Mesendoderm (in vitro differentiated cells): Measurements from ENCODE around the gene MX2.

Experiments used
- DNase-seq: peaks from one replicate; pipeline ENCODE4 v3.0.0; 2013
- H2AK5ac ChIP-seq: 2 replicates; pipeline ENCODE4 v1.6.1; 2013; ENCODE audit warnings: low read length, inconsistent platforms
- H2BK120ac ChIP-seq: 2 replicates; pipeline ENCODE4 v1.6.1; 2013; ENCODE audit warnings: low read depth, mild to moderate bottlenecking, low read length, moderate library complexity, mixed read lengths
- H2BK15ac ChIP-seq: replicated peaks from 2 replicates; pipeline ENCODE4 v1.6.1; 2013; ENCODE audit warnings: low read depth, mild to moderate bottlenecking, moderate library complexity
- H2BK5ac ChIP-seq: 2 replicates; pipeline ENCODE4 v1.6.1; 2013; ENCODE audit warnings: low read length, inconsistent platforms
- H3K18ac ChIP-seq: 2 replicates; pipeline ENCODE4 v1.6.1; 2013; ENCODE audit warnings: mild to moderate bottlenecking, low read length, mixed read lengths
- H3K23ac ChIP-seq: one replicate; pipeline ENCODE4 v1.6.1; 2013; ENCODE audit warnings: low read length
- H3K27ac ChIP-seq: 2 replicates; pipeline ENCODE4 v1.5.1; 2013; ENCODE audit warnings: low read depth, mild to moderate bottlenecking, inconsistent platforms, low read length, moderate library complexity
- H3K27me3 ChIP-seq: 2 replicates; pipeline ENCODE4 v1.6.1; 2013; ENCODE audit warnings: low read length, control low read depth, mild to moderate bottlenecking, inconsistent platforms; ENCODE audit not compliant: insufficient read depth, poor library complexity
- H3K36me3 ChIP-seq: 2 replicates; pipeline ENCODE4 v1.6.1; 2013; ENCODE audit warnings: low read length, inconsistent platforms; ENCODE audit not compliant: control insufficient read depth, insufficient read depth
- H3K4ac ChIP-seq: one replicate; pipeline ENCODE4 v1.6.1; 2013; ENCODE audit warnings: low read depth, mild to moderate bottlenecking, low read length, moderate library complexity
- H3K4me1 ChIP-seq: 2 replicates; pipeline ENCODE4 v1.6.1; 2013; ENCODE audit warnings: low read depth, low read length, inconsistent platforms; ENCODE audit not compliant: control insufficient read depth
- H3K4me2 ChIP-seq: 2 replicates; pipeline ENCODE4 v1.6.1; 2013; ENCODE audit warnings: low read length
- H3K4me3 ChIP-seq: 2 replicates; pipeline ENCODE4 v1.5.1; 2013; ENCODE audit warnings: mild to moderate bottlenecking, low read length
- H3K56ac ChIP-seq: one replicate; pipeline ENCODE4 v1.6.1; 2013; ENCODE audit warnings: low read length
- H3K79me1 ChIP-seq: 2 replicates; pipeline ENCODE4 v1.6.1; 2013; ENCODE audit warnings: low read length, inconsistent platforms
- H3K79me2 ChIP-seq: 2 replicates; pipeline ENCODE4 v1.6.1; 2013; ENCODE audit warnings: mild to moderate bottlenecking, low read length; ENCODE audit not compliant: control insufficient read depth, insufficient read depth
- H3K9ac ChIP-seq: 2 replicates; pipeline ENCODE4 v1.6.1; 2013; ENCODE audit warnings: low read length, inconsistent platforms
- H4K5ac ChIP-seq: one replicate; pipeline ENCODE4 v1.6.1; 2013; ENCODE audit warnings: low read length
- H4K8ac ChIP-seq: one replicate; pipeline ENCODE4 v1.6.1; 2013; ENCODE audit warnings: low read depth, mild to moderate bottlenecking, control low read depth, low read length, moderate library complexity
- WGBS: extraction: QIAGEN DNeasy Blood & Tissue Kit; methylation state at CpG from one replicate; pipeline ENCODE4 v1.1.7; 2013; ENCODE audit warnings: low lambda C conversion rate, missing lambda C conversion rate; ENCODE audit not compliant: insufficient coverage; ENCODE audit errors: extremely low coverage; 5-methylcytosine and 5-hydroxymethylcytosine counted together

The MX2 gene

DNA sequence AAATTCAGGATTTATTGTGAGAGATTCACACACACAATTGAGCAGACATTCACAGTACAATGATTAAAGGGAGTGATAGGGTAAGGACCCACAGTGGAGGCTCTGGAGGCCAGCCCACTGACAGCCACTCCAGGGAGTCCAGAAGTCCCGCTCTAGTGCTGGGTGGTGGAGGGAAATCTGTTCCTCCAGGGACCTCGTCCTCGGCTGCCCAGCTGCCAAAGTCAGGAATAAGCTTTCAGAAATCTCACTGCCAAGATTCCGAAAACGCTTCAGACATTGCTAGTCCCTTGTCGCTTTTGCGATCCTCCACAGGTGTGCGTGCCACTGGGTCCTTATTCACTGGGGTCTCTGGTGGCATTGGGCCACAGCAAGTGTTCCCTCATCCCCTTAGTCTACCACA lies 66.5 kb downstream of the MX2 start:
- Histone ChIP-seq H4K5ac (no peak overlapping the region), H2AK5ac (no peak overlapping the region), H3K27me3 (peaks cover 10% of the 10 kb centered on the region), H2BK15ac (no peak overlapping the region), H3K79me2 (no peaks in the 10 kb centered on the region), H3K9ac (no peak overlapping the region), H3K18ac (no peak overlapping the region), H3K4me1 (no peaks in the 10 kb centered on the region), H3K23ac (no peak overlapping the region), H3K36me3 (no peaks in the 10 kb centered on the region), H3K56ac (no peak overlapping the region), H4K8ac (no peak overlapping the region), H3K4me3 (no peak overlapping the region), H3K4ac (no peak overlapping the region), H3K27ac (no peak overlapping the region), H2BK5ac (no peak overlapping the region), H2BK120ac (no peak overlapping the region), H3K79me1 (no peaks in the 10 kb centered on the region), H3K4me2 (no peak overlapping the region)
- no peak for DNase-seq
- WGBS = no CpG with 5 or more reads among the region's 8 CpGs

DNA sequence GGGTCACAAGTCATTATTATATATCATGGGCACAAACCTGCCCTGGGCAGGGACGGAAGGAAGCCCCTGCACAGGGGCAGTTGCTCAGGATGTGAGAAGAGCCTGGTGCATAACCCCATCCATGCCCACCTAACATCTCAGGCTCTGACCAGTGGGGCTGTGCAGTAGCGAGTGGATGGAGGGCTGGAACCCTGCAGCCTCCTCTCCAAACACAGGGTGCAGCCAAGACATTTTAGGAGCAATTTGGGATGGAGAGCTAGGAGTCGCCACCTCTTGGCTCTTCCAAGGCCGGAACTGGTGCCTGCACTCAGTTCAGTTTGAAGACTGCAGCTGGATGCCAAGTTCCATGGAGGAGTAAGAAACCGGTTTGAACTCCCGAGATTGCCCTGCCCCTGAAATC lies 67.0 kb downstream of the MX2 start:
- no peak overlapping the region for H3K23ac ChIP-seq
- H3K56ac ChIP-seq = no peak overlapping the region
- no peaks in the 10 kb centered on the region for H3K79me1 ChIP-seq
- no peak overlapping the region for H3K18ac ChIP-seq
- no peak overlapping the region for H2BK5ac ChIP-seq
- no peak overlapping the region for H4K8ac ChIP-seq
- no peak overlapping the region for H2BK15ac ChIP-seq
- H3K27ac ChIP-seq = no peak overlapping the region
- no peaks in the 10 kb centered on the region for H3K79me2 ChIP-seq
- H2AK5ac ChIP-seq = no peak overlapping the region
- H3K4me1 ChIP-seq = no peaks in the 10 kb centered on the region
- H3K4me3 ChIP-seq = no peak overlapping the region
- no peaks in the 10 kb centered on the region for H3K36me3 ChIP-seq
- no CpG with 5 or more reads among the region's 6 CpGs for WGBS
- no peak overlapping the region for H3K9ac ChIP-seq
- DNase-seq = no peak
- H3K27me3 ChIP-seq = peaks cover 10% of the 10 kb centered on the region
- no peak overlapping the region for H4K5ac ChIP-seq
- H2BK120ac ChIP-seq = no peak overlapping the region
- no peak overlapping the region for H3K4ac ChIP-seq
- no peak overlapping the region for H3K4me2 ChIP-seq

DNA sequence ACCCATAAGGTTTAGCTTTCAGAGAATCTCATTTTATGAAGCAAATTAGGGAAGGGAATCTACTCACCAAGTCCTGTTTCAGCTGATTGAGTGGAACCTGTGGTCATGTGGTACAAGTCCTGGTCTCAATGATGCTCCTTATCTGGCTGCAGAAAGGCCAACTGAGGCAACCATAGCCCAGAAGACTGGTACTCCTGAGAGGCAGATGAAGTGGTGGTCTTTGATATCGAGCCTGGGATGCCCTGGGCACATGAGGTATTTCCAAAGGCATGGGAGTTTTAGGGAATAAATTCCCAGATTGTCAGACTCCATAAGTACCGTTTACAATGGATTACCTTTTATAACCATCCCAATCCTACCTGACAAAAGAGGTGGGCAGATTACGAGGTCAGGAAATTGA lies 67.5 kb downstream of the MX2 start:
- Histone ChIP-seq H3K4me1 (no peaks in the 10 kb centered on the region), H2AK5ac (no peak overlapping the region), H4K8ac (no peak overlapping the region), H3K18ac (no peak overlapping the region), H3K4ac (no peak overlapping the region), H3K56ac (no peak overlapping the region), H3K79me2 (no peaks in the 10 kb centered on the region), H3K27ac (no peak overlapping the region), H3K36me3 (no peaks in the 10 kb centered on the region), H3K4me2 (no peak overlapping the region), H3K4me3 (no peak overlapping the region), H4K5ac (no peak overlapping the region), H2BK120ac (no peak overlapping the region), H3K9ac (no peak overlapping the region), H3K23ac (no peak overlapping the region), H3K79me1 (no peaks in the 10 kb centered on the region), H3K27me3 (peaks cover 10% of the 10 kb centered on the region), H2BK15ac (no peak overlapping the region), H2BK5ac (no peak overlapping the region)
- WGBS = no CpG with 5 or more reads among the region's 3 CpGs
- DNase-seq = no peak

DNA sequence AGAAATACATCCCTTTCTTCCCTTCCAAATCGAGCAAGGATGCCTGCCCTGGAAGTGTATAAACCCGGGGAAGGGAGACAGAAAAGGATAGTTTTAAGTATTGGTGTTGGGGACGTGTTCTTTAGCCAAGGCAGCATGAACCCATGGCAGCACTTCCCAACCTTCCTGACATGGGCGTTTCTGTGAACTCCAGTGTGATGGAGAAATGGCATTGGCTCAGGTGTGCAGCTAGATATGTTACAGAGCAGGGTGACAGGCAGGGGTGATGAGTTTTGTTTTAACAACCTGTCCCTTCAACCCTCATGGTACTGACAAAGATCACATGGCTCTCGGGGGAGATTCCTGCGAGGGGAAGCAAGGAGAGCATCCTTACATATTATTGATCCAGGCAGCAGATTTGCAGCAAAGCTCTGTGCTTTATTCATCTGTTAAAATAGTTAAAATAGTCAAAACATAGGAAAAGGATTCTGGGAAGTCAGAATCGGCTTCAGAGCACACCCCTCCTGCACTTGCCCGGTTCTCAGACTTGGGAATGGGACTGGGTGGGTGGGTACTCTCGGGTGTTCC lies 68.2 kb downstream of the MX2 start:
- WGBS = no CpG with 5 or more reads among the region's 9 CpGs
- Histone ChIP-seq H3K9ac (no peak overlapping the region), H2AK5ac (no peak overlapping the region), H3K56ac (no peak overlapping the region), H3K27me3 (peaks cover 10% of the 10 kb centered on the region), H3K4ac (no peak overlapping the region), H3K4me1 (no peaks in the 10 kb centered on the region), H4K5ac (no peak overlapping the region), H3K36me3 (no peaks in the 10 kb centered on the region), H2BK120ac (no peak overlapping the region), H3K23ac (no peak overlapping the region), H3K4me3 (no peak overlapping the region), H2BK15ac (no peak overlapping the region), H3K18ac (no peak overlapping the region), H2BK5ac (no peak overlapping the region), H3K79me2 (no peaks in the 10 kb centered on the region), H4K8ac (no peak overlapping the region), H3K79me1 (no peaks in the 10 kb centered on the region), H3K4me2 (no peak overlapping the region), H3K27ac (no peak overlapping the region)
- DNase-seq = no peak

DNA sequence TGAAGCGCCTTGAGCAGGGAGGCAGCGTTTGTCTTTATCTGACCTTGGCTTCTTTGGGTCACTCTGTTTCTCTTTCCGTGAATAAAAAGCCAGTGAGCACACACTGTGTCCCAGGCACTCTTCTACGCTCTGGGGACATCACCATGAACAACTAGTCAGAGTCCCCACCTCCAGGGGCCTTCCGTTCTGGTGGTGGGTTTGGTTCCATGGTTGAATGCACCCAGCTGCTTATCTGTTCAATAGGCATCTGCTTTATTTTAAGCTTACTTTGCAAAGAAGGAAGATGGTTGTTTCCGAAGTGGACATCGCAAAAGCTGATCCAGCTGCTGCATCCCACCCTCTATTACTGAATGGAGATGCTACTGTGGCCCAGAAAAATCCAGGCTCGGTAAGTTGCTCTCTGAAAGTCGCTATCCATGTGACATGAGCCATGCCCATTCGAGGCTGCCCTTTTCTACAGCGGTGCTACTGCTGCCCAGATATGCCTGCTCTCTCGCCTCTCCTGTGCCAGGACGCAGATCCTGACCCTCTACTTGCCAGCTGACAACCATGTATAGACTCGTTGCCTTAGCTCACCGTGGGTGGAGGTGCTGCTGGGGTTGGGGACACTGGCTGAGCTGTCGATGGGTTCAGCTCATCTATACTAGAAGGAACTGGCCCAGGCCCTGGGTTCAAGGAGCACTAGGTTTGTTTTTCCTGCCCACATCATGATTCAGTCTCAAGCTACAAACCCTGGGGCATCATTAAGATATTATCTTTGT lies 70.1 kb downstream of the MX2 start:
- no peak overlapping the region for H3K23ac ChIP-seq
- H2AK5ac ChIP-seq = no peak overlapping the region
- no peak overlapping the region for H3K27ac ChIP-seq
- no peak for DNase-seq
- no peak overlapping the region for H3K18ac ChIP-seq
- H2BK120ac ChIP-seq = no peak overlapping the region
- no peak overlapping the region for H3K4ac ChIP-seq
- no peaks in the 10 kb centered on the region for H3K36me3 ChIP-seq
- H3K79me1 ChIP-seq = no peaks in the 10 kb centered on the region
- no peak overlapping the region for H3K56ac ChIP-seq
- no peak overlapping the region for H3K4me3 ChIP-seq
- H3K27me3 ChIP-seq = peaks cover 4% of the 10 kb centered on the region
- H3K4me1 ChIP-seq = no peaks in the 10 kb centered on the region
- WGBS = no CpG with 5 or more reads among the region's 16 CpGs
- H3K4me2 ChIP-seq = no peak overlapping the region
- no peaks in the 10 kb centered on the region for H3K79me2 ChIP-seq
- no peak overlapping the region for H4K8ac ChIP-seq
- H2BK15ac ChIP-seq = no peak overlapping the region
- no peak overlapping the region for H3K9ac ChIP-seq
- H2BK5ac ChIP-seq = no peak overlapping the region
- H4K5ac ChIP-seq = no peak overlapping the region
